ENCODE measurements around the gene ENPP6. TPM values are rescaled to one million over a fixed set of nuclear protein-coding genes. Genes with fewer than 3 reads are reported as not detected.

The ENPP6 gene
- total and polyA plus RNA-seq, 2 of the 13 experiments (the other 11 are each of a cell fraction or from before 2014, with no cell fraction given): not detected

- no peak for TF ChIP-seq SMYD3 (CRISPR knock-in tag; IDR thresholded peaks at IDR 0.05)
- TF ChIP-seq SNAPC5 (CRISPR knock-in tag; IDR thresholded peaks at IDR 0.05; ENCODE audit: borderline replicate concordance): no peak
- TF ChIP-seq ZNF781 (CRISPR knock-in tag; IDR thresholded peaks at IDR 0.05; ENCODE audit: borderline replicate concordance, not compliant biosample characterization): no peak
- TF ChIP-seq ZBTB46 (CRISPR knock-in tag; IDR thresholded peaks at IDR 0.05; ENCODE audit: borderline replicate concordance): no peak
- no peak for TF ChIP-seq ATF6 (CRISPR knock-in tag; conservative IDR thresholded peaks at IDR 0.05)
- TF ChIP-seq PTBP1 (IDR thresholded peaks at IDR 0.05; ENCODE audit: low read depth, low read length, poor library complexity, severe bottlenecking): no peak
- no peak for TF ChIP-seq ZNF282 (IDR thresholded peaks at IDR 0.05; ENCODE audit: partially characterized antibody)
- WGBS (ENCODE audit: low lambda C conversion rate): 86% methylated on average over 11 of the region's 11 CpGs
- intact Hi-C loops (cut with micrococcal nuclease; ENCODE audit: unreplicated experiment): no loop called here
- Histone ChIP-seq H3K4me2 (ENCODE audit: low read depth, low read length) (no peak overlapping the region), H3K27me3 (ENCODE audit: control insufficient read depth in 1 of 2, insufficient read depth in 2 of 2, low read length in 2 of 2) (no peaks in the 10 kb centered on the region), H3K36me3 (replicated peaks in 1 of 2; ENCODE audit: control insufficient read depth in 1 of 2, insufficient read depth in 2 of 2, low read length in 2 of 2) (no peaks in the 10 kb centered on the region), H3K4me3 (replicated peaks in 1 of 3; ENCODE audit: insufficient read depth in 1 of 3, low read depth in 2 of 3, low read length in 3 of 3) (no peak overlapping the region), H3K4me1 (ENCODE audit: insufficient read depth, low read length) (peaks cover 43% of the 10 kb centered on the region), H3K79me2 (ENCODE audit: insufficient read depth, low read length) (no peaks in the 10 kb centered on the region), H3K9me3 (ENCODE audit: low read length) (peaks cover 17% of the 10 kb centered on the region), H3K27ac (ENCODE audit: extremely low read length, insufficient read depth, low read length) (no peak overlapping the region), H2AFZ (ENCODE audit: low read length) (no peak overlapping the region), H4K20me1 (ENCODE audit: insufficient read depth, low read length) (no peaks in the 10 kb centered on the region), H3K9ac (ENCODE audit: insufficient read depth, low read depth, low read length) (no peak overlapping the region)
- no TSS peak for BruUV-seq (replicated peaks)
- DNase-seq (ENCODE audit: low spot score) (no peak), ATAC-seq (no peak), FAIRE-seq (no peak)
- ChIA-PET CTCF (ENCODE audit: low intra/inter-chr PET ratio, low total read pairs) (no interaction called here), POLR2A (no interaction called here)
- in situ Hi-C loops (cut with HindIII; ENCODE audit: extremely low pct_ligation_motif_present, low pct_unique_long_range_greater_than_20kb): no loop called here
Observed at GRCh38 chr4:184101711-184102110, 116.0 kb downstream of the ENPP6 start.

All from HepG2 (cell line).